Activated naive CD4-positive, alpha-beta T cell treated with anti-CD3 and anti-CD28 coated beads, Interleukin-2, amount 50 U/mL, for 72 hours (primary cell): ENCODE measurements around the gene WDR54. TPM values are rescaled to one million over a fixed set of nuclear protein-coding genes. Genes with fewer than 3 reads are reported as not detected.
A peak's percentile ranks its signal among the peaks of the same experiment; 100 is the strongest.

Experiments used
- ATAC-seq, 2 donors: fragments of 150-1000 bp; cut with Tn5 transposase; 2 replicates each; pipeline ENCODE4 v1.10.0; 2021; ENCODE audit warnings: mild to moderate bottlenecking in 2 of 2, moderate library complexity in 2 of 2
- DNase-seq, 2 donors: peaks; one replicate each; pipeline ENCODE4 v3.0.0; 2021 to 2022; ENCODE audit warnings: low spot score in 2 of 2
- H3K27ac Mint-ChIP-seq, 2 donors: one replicate each; pipeline ENCODE4 v1.8.0; 2022; ENCODE audit warnings: mild to moderate bottlenecking in 2 of 2, mixed read lengths in 2 of 2
- H3K36me3 Mint-ChIP-seq, 2 donors: one replicate each; pipeline ENCODE4 v1.8.0; 2022; ENCODE audit warnings: mixed read lengths in 2 of 2
- H3K9me3 Mint-ChIP-seq, 2 donors: one replicate each; pipeline ENCODE4 v1.8.0; 2022; ENCODE audit warnings: mixed read lengths in 2 of 2
- total RNA-seq, 2 donors: library from RNA; stranded (reverse); gene quantifications; one replicate each; pipeline ENCODE4 v1.2.3, GENCODE V29; 2022

WDR54 gene
- 100 to 1,000 TPM in 1 of 2 donors, 10 to 100 TPM in 1; 14.3 to 173 TPM for total RNA-seq

GRCh38 chr2:74421221-74421870 is at the start of gene WDR54, which contains the start of gene C2orf81:
Gene WDR54 (plus strand): TSS chr2:74421730. CDS start chr2:74422154, 424 bp downstream.
Gene C2orf81 (minus strand): TSS chr2:74421619. CDS start chr2:74421560, 59 bp downstream.
- Mint-ChIP-seq H3K9me3 (no peaks in the 10 kb centered on the region), H3K27ac (peak within 1 kb of the TSS; percentile 100), H3K36me3 (peaks cover 5 to 8% of the 10 kb centered on the region in 2 donors)
- ATAC-seq (peak; percentile 93 to 97), DNase-seq (peak; percentile 89 to 97)

- DNase-seq (no peak), ATAC-seq (no peak)
- Mint-ChIP-seq H3K27ac (peak overlapping the region in 1 of 2 donors; percentile 57), H3K9me3 (no peaks in the 10 kb centered on the region), H3K36me3 (peaks cover 0 to 6% of the 10 kb centered on the region in 2 donors)
Measured at GRCh38 chr2:74372674-74373073, 48.9 kb upstream of the WDR54 start.

GRCh38 chr2:74373221-74373676 is 48.3 kb upstream of the WDR54 start:
- no peaks in the 10 kb centered on the region for H3K9me3 Mint-ChIP-seq
- ATAC-seq, result no peak
- no peak overlapping the region for H3K27ac Mint-ChIP-seq
- peaks cover 0 to 6% of the 10 kb centered on the region in 2 donors for H3K36me3 Mint-ChIP-seq
- no peak for DNase-seq

- DNase-seq (no peak), ATAC-seq (no peak)
- Mint-ChIP-seq H3K27ac (no peak overlapping the region), H3K36me3 (peaks cover 0 to 6% of the 10 kb centered on the region in 2 donors), H3K9me3 (no peaks in the 10 kb centered on the region)
Measured at GRCh38 chr2:74373985-74374384, 47.5 kb upstream of the WDR54 start.

- no peak for ATAC-seq
- no peak overlapping the region for H3K27ac Mint-ChIP-seq
- no peak for DNase-seq
- H3K9me3 Mint-ChIP-seq, result no peaks in the 10 kb centered on the region
- peaks cover 0 to 6% of the 10 kb centered on the region in 2 donors for H3K36me3 Mint-ChIP-seq
Measured at GRCh38 chr2:74374509-74375205, 46.9 kb upstream of the WDR54 start.

- DNase-seq (no peak), ATAC-seq (no peak)
- no peaks in the 10 kb centered on the region for H3K9me3 Mint-ChIP-seq
- peak overlapping the region in 1 of 2 donors; percentile 92 for H3K27ac Mint-ChIP-seq
- peaks cover 0 to 4% of the 10 kb centered on the region in 2 donors for H3K36me3 Mint-ChIP-seq
Measured at GRCh38 chr2:74375838-74376237, 45.7 kb upstream of the WDR54 start.

- H3K36me3 Mint-ChIP-seq, result no peaks in the 10 kb centered on the region
- H3K9me3 Mint-ChIP-seq, result no peaks in the 10 kb centered on the region
- H3K27ac Mint-ChIP-seq, result peak overlapping the region in 1 of 2 donors; percentile 26
- no peak for DNase-seq
- no peak for ATAC-seq
Measured at GRCh38 chr2:74378007-74378406, 43.5 kb upstream of the WDR54 start.

- DNase-seq (peak in 1 of 2 donors; percentile 27), ATAC-seq (peak; percentile 33 to 78)
- no peaks in the 10 kb centered on the region for H3K36me3 Mint-ChIP-seq
- H3K27ac Mint-ChIP-seq, result peak within 1 kb of the TSS; percentile 65 to 81
- no peaks in the 10 kb centered on the region for H3K9me3 Mint-ChIP-seq
Measured at GRCh38 chr2:74379851-74380789, 41.4 kb upstream of the WDR54 start, which contains the start of gene DCTN1. Gene DCTN1 (minus strand): TSS chr2:74380311. CDS start chr2:74380037, 274 bp downstream.

- H3K27ac Mint-ChIP-seq, result peak overlapping the region in 1 of 2 donors; percentile 9
- no peaks in the 10 kb centered on the region for H3K9me3 Mint-ChIP-seq
- no peaks in the 10 kb centered on the region for H3K36me3 Mint-ChIP-seq
- no peak for DNase-seq
- ATAC-seq, result no peak
Measured at GRCh38 chr2:74381751-74382150, 39.8 kb upstream of the WDR54 start.

- Mint-ChIP-seq H3K36me3 (no peaks in the 10 kb centered on the region), H3K9me3 (no peaks in the 10 kb centered on the region), H3K27ac (no peak overlapping the region)
- ATAC-seq (no peak), DNase-seq (no peak)
Measured at GRCh38 chr2:74383254-74383653, 38.3 kb upstream of the WDR54 start.

GRCh38 chr2:74384051-74384450 is 37.5 kb upstream of the WDR54 start:
- Mint-ChIP-seq H3K27ac (no peak overlapping the region), H3K9me3 (no peaks in the 10 kb centered on the region), H3K36me3 (no peaks in the 10 kb centered on the region)
- no peak for DNase-seq
- no peak for ATAC-seq

GRCh38 chr2:74385396-74385795 is 36.1 kb upstream of the WDR54 start:
- DNase-seq (no peak), ATAC-seq (no peak)
- Mint-ChIP-seq H3K36me3 (no peaks in the 10 kb centered on the region), H3K9me3 (no peaks in the 10 kb centered on the region), H3K27ac (no peak overlapping the region)

- ATAC-seq (peak; percentile 13 to 64), DNase-seq (no peak)
- Mint-ChIP-seq H3K36me3 (no peaks in the 10 kb centered on the region), H3K9me3 (no peaks in the 10 kb centered on the region), H3K27ac (no peak overlapping the region)
Measured at GRCh38 chr2:74387346-74387745, 34.2 kb upstream of the WDR54 start.

GRCh38 chr2:74390606-74391005 is 30.9 kb upstream of the WDR54 start:
- ATAC-seq (no peak), DNase-seq (no peak)
- Mint-ChIP-seq H3K27ac (peak overlapping the region in 1 of 2 donors; percentile 13), H3K9me3 (no peaks in the 10 kb centered on the region), H3K36me3 (no peaks in the 10 kb centered on the region)

- H3K27ac Mint-ChIP-seq, result peak overlapping the region; percentile 91 to 95
- DNase-seq (no peak), ATAC-seq (peak; percentile 23 to 68)
- H3K36me3 Mint-ChIP-seq, result no peaks in the 10 kb centered on the region
- no peaks in the 10 kb centered on the region for H3K9me3 Mint-ChIP-seq
Measured at GRCh38 chr2:74391209-74391579, 30.3 kb upstream of the WDR54 start.

- Mint-ChIP-seq H3K36me3 (no peaks in the 10 kb centered on the region), H3K9me3 (no peaks in the 10 kb centered on the region), H3K27ac (peak overlapping the region; percentile 95 to 99)
- ATAC-seq (peak; percentile 72 to 81), DNase-seq (peak; percentile 92 to 98)
Measured at GRCh38 chr2:74391580-74392448, 29.7 kb upstream of the WDR54 start.
